MM.1S (cell line): Measurements from ENCODE around the gene TSC22D3.

Experiments used
- DNase-seq: peaks from one replicate; pipeline ENCODE4 v3.0.0-alpha.2; 2015
- H2AFZ ChIP-seq: fragments of 300-600 bp; sonication (generic); 2 replicates; pipeline ENCODE4 v1.6.0; 2016; ENCODE audit warnings: antibody characterized with exemption, low read length
- H3F3A ChIP-seq: fragments of 300-600 bp; sonication (generic); 2 replicates; pipeline ENCODE4 v1.6.1; 2016; ENCODE audit warnings: mild to moderate bottlenecking, antibody characterized with exemption, low read length, moderate library complexity, mixed read lengths; ENCODE audit not compliant: insufficient read depth
- H3K27ac ChIP-seq: fragments of 300-600 bp; sonication (generic); 2 replicates; pipeline ENCODE4 v1.5.1; 2016; ENCODE audit warnings: mild to moderate bottlenecking, low read length
- H3K27me3 ChIP-seq: fragments of 300-600 bp; sonication (generic); replicated peaks from 2 replicates; pipeline ENCODE4 v1.6.0; 2016; ENCODE audit warnings: low read length; ENCODE audit not compliant: insufficient read depth
- H3K36me3 ChIP-seq: fragments of 300-600 bp; sonication (generic); replicated peaks from 2 replicates; pipeline ENCODE4 v1.6.1; 2016; ENCODE audit warnings: mild to moderate bottlenecking, low read length, mixed read lengths; ENCODE audit not compliant: insufficient read depth
- H3K4me1 ChIP-seq: fragments of 300-600 bp; sonication (generic); 2 replicates; pipeline ENCODE4 v1.6.1; 2016; ENCODE audit warnings: low read length, mixed read lengths
- H3K4me2 ChIP-seq: fragments of 300-600 bp; sonication (generic); 2 replicates; pipeline ENCODE4 v1.6.0; 2016; ENCODE audit warnings: low read depth, low read length
- H3K4me3 ChIP-seq: fragments of 300-600 bp; sonication (generic); 2 replicates; pipeline ENCODE4 v1.5.1; 2016; ENCODE audit warnings: low read length, mixed read lengths
- H3K79me2 ChIP-seq: fragments of 300-600 bp; sonication (generic); 2 replicates; pipeline ENCODE4 v1.6.1; 2016; ENCODE audit warnings: mixed run types, low read length, mixed read lengths
- H3K9ac ChIP-seq: fragments of 300-600 bp; sonication (generic); 2 replicates; pipeline ENCODE4 v1.6.1; 2016; ENCODE audit warnings: low read length, mixed read lengths
- H3K9me2 ChIP-seq: fragments of 300-600 bp; sonication (generic); replicated peaks from 2 replicates; pipeline ENCODE4 v1.6.1; 2016; ENCODE audit warnings: mild to moderate bottlenecking, low read length, mixed read lengths; ENCODE audit not compliant: insufficient read depth
- H3K9me3 ChIP-seq: fragments of 300-600 bp; sonication (generic); replicated peaks from 2 replicates; pipeline ENCODE4 v1.6.1; 2016; ENCODE audit warnings: mild to moderate bottlenecking, low read length, mixed read lengths; ENCODE audit not compliant: insufficient read depth
- H4K20me1 ChIP-seq: fragments of 300-600 bp; sonication (generic); 2 replicates; pipeline ENCODE4 v1.6.1; 2016; ENCODE audit warnings: mild to moderate bottlenecking, low read length, moderate library complexity, mixed read lengths; ENCODE audit not compliant: insufficient read depth
- EZH2 ChIP-seq: fragments of 300-600 bp; sonication (generic); optimal IDR thresholded peaks from 2 replicates; pipeline ENCODE3; 2017; ENCODE audit warnings: low read depth, mild to moderate bottlenecking, antibody characterized with exemption, low read length, mixed read lengths
- EZH2phosphoT487 ChIP-seq: fragments of 300-600 bp; sonication (generic); IDR thresholded peaks from 2 replicates; pipeline ENCODE4 v1.6.1; 2018; ENCODE audit warnings: antibody characterized with exemption, low read length
- TF ChIP-seq, protein P1 (sequence below): fragments of 300-600 bp; sonication (generic); IDR thresholded peaks from 2 replicates; pipeline ENCODE4 v1.5.1; 2016; ENCODE audit warnings: antibody characterized with exemption, low read length, mixed read lengths

Gene TSC22D3

DNA sequence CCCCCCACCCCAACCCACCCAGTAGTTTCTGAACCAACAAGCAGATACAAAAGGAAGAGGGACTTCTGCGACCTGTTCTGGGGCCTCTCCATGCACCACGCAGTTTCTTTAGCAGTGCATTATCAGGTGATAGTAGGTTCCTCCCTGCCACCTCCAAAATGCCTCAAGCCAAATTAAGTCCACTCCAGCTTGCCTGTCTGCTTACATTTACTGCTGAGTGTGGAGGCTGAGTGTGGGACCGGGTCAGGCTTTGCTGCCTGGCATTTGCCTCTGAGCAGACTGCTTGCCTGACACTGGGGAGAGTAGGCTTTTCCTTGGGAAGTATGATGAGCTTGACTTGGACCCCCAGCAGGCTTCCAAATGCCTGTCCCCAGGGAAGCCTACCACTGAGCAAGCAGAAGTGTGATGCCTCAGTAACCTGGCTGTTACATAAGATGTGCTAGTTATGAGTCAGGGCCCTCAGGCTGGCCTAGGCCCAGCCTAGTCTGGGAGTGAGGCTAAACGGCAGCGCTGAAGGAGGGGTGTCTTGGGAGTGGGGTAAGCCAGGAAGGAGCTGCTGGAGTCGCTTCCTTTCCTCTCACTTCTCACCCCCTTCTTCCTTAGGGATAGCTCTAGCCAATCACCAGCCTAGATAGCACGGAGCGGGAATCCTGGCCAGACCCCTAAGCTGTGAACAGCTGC is 9.0 kb downstream of the TSC22D3 start:
- H3K27ac ChIP-seq = no peak overlapping the region
- no peaks in the 10 kb centered on the region for H3K9me3 ChIP-seq
- no peak overlapping the region for H2AFZ ChIP-seq
- no peaks in the 10 kb centered on the region for H3K36me3 ChIP-seq
- no peak for DNase-seq
- no peak overlapping the region for H3K4me2 ChIP-seq
- no peaks in the 10 kb centered on the region for H4K20me1 ChIP-seq
- no peak overlapping the region for H3K4me3 ChIP-seq
- H3K9ac ChIP-seq = no peak overlapping the region
- H3K79me2 ChIP-seq = no peaks in the 10 kb centered on the region
- TF ChIP-seq, protein P1, sequence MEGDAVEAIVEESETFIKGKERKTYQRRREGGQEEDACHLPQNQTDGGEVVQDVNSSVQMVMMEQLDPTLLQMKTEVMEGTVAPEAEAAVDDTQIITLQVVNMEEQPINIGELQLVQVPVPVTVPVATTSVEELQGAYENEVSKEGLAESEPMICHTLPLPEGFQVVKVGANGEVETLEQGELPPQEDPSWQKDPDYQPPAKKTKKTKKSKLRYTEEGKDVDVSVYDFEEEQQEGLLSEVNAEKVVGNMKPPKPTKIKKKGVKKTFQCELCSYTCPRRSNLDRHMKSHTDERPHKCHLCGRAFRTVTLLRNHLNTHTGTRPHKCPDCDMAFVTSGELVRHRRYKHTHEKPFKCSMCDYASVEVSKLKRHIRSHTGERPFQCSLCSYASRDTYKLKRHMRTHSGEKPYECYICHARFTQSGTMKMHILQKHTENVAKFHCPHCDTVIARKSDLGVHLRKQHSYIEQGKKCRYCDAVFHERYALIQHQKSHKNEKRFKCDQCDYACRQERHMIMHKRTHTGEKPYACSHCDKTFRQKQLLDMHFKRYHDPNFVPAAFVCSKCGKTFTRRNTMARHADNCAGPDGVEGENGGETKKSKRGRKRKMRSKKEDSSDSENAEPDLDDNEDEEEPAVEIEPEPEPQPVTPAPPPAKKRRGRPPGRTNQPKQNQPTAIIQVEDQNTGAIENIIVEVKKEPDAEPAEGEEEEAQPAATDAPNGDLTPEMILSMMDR = no peak
- TF ChIP-seq EZH2 (no peak), EZH2phosphoT487 (no peak)
- H3K9me2 ChIP-seq = no peaks in the 10 kb centered on the region
- no peaks in the 10 kb centered on the region for H3F3A ChIP-seq
- H3K27me3 ChIP-seq = no peaks in the 10 kb centered on the region
- H3K4me1 ChIP-seq = no peaks in the 10 kb centered on the region

- TF ChIP-seq, protein P1 = no peak
- Histone ChIP-seq H3K27me3 (no peaks in the 10 kb centered on the region), H3K27ac (no peak overlapping the region), H3K9me3 (no peaks in the 10 kb centered on the region), H2AFZ (no peak overlapping the region), H3K9me2 (no peaks in the 10 kb centered on the region), H4K20me1 (no peaks in the 10 kb centered on the region), H3K4me3 (no peak overlapping the region), H3K4me1 (no peaks in the 10 kb centered on the region), H3K9ac (no peak overlapping the region), H3K79me2 (no peaks in the 10 kb centered on the region), H3K4me2 (no peak overlapping the region), H3K36me3 (no peaks in the 10 kb centered on the region), H3F3A (no peaks in the 10 kb centered on the region)
- DNase-seq = no peak
Measured at GRCh38 chrX:107764845-107765608, 10.6 kb downstream of the TSC22D3 start.

DNA sequence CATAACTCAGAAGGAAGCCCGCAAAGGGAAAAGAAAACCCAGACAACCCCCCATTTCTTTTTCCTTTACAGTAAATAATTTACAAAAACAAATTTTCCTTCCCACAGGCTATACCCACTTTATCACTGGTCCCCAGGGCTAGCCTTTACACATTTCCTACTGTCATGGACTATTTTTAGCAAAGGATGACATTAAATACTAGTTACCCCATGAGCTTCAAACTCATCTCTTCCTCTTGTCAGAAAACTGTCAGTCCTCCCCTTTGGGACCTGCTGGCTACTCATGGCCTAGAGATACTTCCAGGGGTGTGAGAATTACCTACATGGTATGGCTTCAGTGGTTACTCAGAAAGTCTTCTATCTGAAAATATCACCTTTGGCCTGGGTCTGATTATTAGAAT is 11.9 kb downstream of the TSC22D3 start:
- H3K27me3 ChIP-seq = no peaks in the 10 kb centered on the region
- no peak overlapping the region for H3K9ac ChIP-seq
- H3F3A ChIP-seq = no peaks in the 10 kb centered on the region

More for the DNA sequence above, 11.9 kb downstream of the TSC22D3 start:
- no peaks in the 10 kb centered on the region for H3K9me2 ChIP-seq
- no peaks in the 10 kb centered on the region for H3K9me3 ChIP-seq
- H4K20me1 ChIP-seq = no peaks in the 10 kb centered on the region
- H2AFZ ChIP-seq = no peak overlapping the region
- no peaks in the 10 kb centered on the region for H3K4me1 ChIP-seq
- DNase-seq = no peak
- H3K4me2 ChIP-seq = no peak overlapping the region
- TF ChIP-seq EZH2 (no peak), EZH2phosphoT487 (no peak)
- TF ChIP-seq, protein P1 = no peak
- no peak overlapping the region for H3K27ac ChIP-seq
- no peaks in the 10 kb centered on the region for H3K36me3 ChIP-seq
- H3K4me3 ChIP-seq = no peak overlapping the region
- H3K79me2 ChIP-seq = no peaks in the 10 kb centered on the region
